ENCODE measurements around the gene CCKAR. TPM values are rescaled to one million over a fixed set of nuclear protein-coding genes. Genes with fewer than 3 reads are reported as not detected.
"Not testable (repeated sequence)": the region's sequence is repeated elsewhere in the genome, so short reads cannot be mapped to it uniquely, and the experiment has no call there.

CCKAR gene, protein sequence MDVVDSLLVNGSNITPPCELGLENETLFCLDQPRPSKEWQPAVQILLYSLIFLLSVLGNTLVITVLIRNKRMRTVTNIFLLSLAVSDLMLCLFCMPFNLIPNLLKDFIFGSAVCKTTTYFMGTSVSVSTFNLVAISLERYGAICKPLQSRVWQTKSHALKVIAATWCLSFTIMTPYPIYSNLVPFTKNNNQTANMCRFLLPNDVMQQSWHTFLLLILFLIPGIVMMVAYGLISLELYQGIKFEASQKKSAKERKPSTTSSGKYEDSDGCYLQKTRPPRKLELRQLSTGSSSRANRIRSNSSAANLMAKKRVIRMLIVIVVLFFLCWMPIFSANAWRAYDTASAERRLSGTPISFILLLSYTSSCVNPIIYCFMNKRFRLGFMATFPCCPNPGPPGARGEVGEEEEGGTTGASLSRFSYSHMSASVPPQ
- total RNA-seq: not detected

DNA sequence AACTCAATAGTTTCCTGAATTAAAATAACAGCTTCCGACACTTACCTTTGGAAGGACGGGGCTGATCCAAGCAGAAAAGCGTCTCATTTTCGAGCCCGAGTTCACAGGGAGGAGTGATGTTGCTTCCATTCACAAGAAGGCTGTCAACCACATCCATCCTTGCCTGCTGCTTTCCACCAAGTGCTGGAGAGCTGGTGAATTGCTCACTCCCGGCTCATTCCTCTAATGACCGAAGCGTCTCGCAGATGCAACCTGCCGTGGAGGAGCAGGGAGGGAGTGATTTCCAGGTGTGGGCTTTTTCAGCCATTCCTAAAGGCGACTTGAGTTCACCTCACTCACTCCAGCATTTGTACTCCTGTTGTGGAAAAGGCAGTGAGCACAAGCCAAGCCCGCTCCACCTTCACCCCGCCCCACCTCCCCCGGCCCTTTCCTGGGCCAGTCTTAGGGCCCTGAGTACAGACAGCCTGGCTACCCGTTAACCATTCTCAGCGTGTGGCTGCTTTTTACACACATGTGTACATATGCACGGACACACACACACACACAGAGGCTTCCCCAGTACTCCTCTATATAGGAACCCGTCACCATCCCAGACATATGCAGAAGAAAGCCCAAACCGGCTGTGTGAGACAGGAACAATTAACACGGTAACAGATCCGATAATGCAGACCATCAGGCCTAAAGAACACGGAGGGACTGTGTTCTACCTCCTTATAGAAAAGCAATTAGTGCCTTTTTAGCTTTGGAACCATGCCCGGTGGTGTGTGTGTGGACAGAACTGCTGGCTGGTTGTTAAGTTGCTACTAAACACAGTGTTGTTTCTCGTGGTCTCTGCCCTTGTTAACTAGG, at the start of gene CCKAR:
Gene CCKAR, minus strand, starts transcription at position 374 of the 849 bp plus-strand sequence. Its CDS starts 217 bp downstream, at position 157.
- no peak for DNase-seq

DNA sequence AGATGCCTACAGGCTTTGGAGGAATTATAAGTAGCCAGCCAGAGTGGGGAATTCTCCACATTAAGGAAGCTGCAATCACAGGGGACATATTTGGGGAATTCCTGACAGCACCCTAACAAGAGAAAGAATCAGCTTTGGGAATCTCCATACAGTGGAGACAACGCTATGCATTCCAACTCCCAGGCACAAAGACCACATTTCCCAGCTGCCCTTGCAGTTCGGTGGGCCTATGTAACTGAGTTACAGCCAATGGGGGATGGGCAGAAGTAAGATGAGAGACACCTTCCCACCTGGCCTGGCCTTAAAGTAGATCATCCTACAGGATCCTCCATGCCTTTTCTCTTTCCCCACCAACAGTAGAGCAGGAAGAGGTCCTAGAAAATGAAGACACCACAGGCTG, 43.4 kb upstream of the CCKAR start:
- DNase-seq: no peak

DNA sequence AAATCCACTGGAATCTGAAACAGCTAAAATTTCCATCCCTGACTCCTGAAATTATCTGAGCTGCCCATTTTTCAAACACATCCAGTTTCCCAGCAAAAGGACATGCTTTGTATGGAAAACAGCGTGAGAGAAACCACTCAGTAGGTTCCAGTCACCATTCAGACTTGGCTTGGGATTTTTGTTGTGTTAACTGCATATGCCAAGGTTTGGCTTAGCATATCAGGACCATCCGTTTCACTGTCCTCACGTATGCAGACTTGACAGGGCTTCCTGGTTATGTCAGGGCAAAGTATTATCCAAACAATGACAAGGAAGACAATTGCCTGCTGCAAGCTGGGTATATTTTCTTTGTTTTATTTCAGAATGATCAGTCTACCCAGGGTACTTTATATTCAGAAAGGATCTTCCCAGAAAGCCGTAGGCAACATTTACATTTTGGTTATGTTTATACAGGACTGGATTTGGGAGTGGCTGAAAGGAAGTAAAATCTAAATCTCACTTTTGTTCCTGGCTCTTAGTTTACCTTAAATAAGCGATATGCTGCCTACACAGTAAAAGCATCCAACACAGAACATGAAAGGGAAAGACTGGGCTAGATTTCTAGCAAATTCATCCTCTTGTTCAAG, 41.3 kb upstream of the CCKAR start:
- no peak for DNase-seq

DNA sequence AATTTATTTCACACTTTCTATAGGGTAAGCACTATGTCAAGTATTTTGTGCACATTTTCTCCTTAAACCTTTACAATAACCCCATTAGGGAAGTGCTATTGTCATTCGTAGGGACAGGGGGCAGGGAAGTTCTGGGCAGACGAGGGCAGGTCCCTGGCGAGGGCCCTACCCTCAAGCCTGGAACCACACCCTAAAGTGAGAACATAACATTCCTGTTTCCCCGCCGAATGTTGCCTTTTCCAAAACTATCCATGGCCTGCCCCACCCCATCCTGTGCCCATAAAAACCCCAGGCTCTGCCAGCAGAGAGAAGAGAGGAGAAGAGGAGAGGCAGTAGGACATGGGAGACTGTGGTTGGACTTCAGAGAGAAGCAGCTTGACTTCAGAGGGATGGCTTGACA, 39.8 kb upstream of the CCKAR start:
- no peak for DNase-seq

DNA sequence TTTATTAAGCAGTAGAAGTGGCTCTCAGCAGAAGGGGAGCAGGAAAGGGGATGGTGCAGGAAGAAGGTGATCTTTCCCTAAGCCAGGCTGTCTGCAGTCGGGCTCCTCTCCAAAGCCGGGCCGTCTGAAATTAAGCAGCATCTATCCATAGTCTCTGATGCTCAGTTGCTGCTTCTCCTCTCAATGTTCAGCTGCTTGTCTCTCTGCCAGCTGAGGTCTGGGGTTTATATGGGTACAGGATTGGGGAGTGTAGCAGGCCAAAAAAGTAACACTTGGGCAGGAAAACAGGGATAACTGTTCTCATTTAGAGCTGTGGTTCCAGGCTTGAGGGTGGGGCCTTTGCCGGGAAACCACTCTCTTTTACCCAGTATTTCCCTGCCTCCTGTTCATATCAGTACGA, 39.2 kb upstream of the CCKAR start:
- no peak for DNase-seq

DNA sequence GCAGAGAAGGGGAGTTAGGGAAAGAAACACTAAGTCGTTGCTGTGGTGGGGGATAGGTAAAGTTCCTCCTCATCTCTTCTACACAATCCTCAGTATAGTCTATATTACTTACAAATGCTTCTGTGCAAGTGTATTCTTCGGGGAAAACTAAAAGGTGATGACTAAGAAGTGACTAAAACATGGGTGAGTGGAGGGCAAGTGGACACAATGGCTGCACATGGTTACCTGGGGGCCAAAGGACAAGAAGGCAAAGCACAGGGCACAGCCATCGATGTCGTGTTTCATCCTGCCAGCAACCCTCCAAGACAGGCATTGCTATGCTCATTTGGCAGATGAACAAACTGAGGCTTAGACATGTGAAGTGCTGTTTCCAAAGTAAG, 35.5 kb upstream of the CCKAR start:
- no peak for DNase-seq

DNA sequence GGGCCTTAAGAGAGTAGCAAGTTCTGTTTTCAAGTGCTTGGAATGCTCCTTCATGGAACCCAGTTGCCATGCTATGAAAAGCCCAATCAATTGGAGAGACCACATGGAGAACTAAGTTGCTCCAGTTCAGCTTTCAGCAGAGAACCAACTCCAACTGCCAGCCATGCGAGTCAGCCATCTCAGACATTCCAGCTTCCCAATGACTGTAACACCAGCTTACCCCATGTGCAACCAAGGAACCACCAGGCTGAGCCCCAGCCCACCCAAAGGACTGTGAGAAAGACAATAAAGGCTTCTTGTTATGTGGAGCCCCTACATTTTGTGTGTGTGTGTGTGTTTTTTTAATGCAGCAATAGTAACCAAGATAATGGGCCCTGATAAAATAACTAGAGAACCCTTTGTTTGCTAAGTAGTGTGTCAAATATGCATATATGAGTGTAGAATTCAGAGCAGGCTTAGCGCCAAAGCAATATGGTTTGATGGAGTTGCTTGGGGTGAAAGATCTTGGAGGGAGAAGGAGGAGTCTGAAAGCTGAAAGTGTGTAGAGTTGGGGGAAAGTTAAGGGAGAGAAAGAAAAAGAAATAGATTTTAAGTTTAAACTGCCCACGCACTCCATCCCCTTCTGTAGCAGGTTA, 35.0 kb upstream of the CCKAR start:
- DNase-seq: no peak

DNA sequence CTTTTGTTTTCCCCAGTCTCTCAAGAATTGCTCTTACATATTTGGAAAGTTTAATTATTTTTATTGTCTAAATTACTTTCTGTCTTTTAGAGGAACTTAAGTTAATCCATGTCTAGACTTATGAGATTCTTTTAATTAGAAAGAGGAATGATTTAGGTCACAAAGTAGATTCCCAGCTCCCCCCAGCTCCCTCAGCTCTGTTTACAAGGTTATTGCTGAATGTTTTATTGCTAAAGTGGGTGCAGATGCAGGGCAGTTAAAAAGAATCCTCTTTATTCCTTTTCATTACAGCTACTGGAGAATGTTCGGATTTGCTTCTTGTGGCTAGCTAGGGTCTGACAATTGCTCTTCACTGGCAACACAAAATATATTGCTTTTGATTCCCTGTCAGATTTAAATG, 33.7 kb upstream of the CCKAR start:
- DNase-seq: no peak

DNA sequence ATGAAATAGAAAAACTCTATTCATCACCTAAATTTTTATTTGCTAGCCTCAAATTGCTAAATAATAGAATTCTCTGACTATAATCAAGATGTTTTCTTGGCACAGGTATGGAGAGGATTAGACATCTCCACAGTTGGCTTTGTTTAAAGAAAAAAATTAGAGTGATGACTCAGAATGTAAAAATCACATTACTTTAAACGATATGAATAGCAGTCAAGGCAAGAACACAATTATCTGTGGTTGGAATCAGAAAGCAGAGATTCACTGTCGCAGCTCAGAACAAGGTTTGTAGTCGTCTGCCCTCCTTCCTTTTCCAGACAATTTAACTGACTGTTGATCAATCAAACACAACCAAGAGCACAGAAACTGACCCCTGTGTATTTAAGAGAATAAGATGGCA, 32.2 kb upstream of the CCKAR start:
- no peak for DNase-seq

DNA sequence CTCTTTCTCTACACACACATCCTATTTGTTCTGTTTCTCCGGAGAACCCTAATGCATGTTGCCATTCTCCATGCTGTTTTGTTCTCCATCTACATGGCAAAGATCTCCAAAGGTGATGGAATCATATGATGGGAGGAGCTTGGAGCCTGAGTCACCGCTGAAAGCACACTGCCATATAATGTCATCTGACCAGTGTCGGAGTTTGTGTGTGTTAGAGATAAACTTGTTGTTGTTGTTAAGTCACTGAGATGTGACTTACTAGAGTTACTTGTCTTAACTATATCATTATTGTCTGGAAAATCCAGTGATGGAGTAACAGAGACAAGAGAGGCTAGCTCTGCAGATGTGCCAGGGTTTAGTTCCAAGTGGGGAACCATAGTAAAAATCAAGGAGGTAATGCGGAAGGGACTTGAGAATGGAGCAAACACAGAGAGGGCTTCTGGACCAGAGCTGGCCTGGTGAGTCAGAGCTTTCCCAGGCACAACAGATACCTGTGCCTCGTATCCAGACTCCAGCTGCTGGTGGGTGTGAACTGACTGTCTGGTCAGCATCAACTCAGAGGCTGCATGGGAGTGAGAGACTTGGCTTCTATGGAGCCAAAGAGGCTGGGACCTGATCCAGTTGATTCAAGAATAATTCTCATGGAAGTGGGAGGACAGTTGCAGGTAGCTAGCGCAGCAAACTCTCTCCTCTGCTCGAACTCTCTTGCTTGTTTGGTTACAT, 30.6 kb upstream of the CCKAR start:
- DNase-seq: no peak

DNA sequence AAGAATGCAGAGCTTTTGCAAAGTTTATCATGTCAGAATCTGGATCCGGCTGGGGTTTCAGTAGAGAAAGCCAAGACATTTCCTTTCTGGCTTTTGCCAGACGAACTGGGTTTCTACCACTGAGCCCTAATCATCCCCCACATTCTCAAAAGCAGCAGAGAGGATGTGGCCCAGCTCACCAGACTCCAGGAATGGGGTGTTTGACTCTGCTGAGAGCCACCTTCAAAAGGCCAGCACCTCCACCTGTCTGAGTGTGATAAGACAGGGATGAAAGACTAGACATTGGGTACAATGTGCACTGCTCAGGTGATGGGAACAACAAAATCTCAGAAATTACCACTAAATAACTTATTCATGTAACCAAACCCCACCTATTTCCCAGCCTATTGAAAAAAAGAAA, 25.7 kb upstream of the CCKAR start:
- DNase-seq: no peak

DNA sequence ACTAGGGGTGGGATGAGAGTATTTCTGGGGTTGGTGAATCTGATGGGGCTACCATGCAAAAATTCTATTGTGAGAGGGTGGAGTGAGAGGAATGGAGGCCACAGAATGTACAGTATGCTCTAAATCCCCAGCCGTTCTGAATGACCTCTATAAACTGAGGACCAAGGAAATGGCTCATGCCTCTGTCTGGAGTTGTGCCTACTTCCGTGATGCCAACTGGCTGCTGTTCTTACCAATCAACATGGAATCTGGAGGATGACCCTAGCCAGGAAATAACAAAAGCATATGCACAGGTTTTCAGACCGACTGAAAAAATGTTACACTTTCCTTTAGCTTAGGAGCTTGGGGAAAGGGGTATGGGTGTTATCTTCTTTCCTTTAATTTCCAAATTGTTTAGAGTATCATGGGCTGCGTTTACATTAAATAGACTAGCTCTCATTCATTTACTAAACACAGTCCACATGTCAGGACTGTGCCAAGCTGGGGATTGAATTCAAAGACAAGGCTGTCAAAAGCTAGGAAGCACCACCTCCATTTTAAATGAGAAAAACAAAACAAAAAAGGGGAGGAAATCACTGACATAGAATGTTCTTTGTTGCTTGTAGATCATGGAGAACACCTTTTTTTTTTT, 20.2 kb upstream of the CCKAR start:
- DNase-seq: no peak

DNA sequence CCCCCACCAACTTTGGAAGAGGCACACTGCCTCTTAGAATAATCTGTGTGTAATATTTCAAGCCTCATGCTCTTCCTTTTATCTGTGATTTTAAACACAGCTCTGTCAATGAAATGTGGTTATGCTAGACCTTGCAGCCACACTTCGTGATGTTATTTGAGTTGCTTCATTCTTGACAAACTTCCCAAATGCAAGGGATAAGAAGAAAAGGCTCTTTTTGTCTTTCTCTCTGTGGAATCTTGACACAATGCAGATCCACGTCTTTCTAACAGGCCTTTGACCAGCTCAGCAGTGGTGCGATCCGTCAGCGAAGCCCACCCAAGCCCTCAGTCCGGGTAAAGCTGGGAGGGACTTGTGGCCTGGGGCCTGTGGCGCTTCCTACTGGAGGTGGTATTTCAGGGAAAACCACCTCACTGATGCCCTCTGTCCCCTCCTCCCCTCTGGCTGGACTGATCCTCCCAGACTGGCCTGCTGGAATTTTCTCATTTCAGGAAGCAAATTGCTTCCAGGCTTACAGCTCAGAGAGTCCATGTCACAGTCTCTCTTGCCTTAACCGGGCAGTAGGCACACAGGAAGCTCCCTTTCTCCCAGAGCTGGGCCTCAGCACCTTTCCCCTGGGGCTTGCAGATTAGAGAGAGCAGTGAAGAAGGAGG, 19.5 kb upstream of the CCKAR start:
- no peak for DNase-seq

DNA sequence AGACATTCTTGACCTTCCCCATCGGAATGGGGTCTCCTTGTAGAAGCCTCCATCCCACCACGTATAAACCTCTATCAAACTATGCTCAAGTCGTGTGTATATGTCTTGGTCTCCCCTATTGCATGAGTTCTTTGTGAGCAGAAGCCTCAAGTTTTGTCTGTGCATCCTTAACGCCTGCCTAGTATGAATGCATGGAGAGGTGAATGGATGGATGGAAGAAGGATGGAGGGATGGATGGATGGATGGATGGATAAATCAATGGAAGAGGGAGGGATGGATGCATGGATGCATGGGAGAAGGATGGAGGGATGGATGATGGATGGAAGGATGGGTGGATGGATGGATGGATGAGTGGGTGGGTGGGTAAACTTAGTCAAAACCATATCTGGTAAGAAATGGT, 17.0 kb upstream of the CCKAR start:
- DNase-seq: no peak

DNA sequence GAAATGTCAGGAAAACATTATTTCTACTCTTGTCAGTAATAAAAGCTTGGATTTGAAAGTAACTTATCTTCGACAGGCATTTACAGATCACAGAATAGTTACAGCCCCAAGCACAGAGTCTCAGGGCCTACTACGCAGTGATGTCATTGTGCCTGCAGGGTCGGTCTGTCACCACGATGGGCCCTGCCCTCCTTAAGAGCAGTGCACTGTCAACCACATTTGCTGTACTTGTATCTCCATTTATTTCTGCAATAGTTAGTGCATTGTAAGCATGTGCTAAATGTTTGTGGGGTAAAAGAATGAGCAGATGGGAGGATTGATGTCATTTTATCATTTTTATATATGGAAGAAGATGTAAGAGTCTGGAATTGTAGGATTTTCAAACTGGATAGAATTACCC, 13.6 kb upstream of the CCKAR start:
- DNase-seq: no peak

DNA sequence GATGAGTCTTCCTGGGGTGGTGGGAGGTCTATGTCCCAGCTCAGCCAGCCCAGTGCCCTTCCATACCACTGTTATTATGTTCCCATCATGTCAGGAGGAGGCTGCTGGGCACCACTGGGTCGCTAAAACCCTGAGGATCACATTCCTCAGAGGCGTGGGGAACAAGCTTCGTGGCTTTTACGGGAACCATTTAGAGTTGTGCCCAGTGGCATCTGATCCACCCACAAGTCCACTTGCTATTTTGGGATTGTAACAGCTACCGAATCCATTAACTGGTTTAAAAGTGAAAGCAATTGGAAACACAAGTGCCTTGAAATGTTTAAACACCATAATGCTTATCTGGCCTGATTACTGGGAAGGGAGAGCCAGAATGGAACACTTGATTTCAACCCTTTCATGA, 13.1 kb upstream of the CCKAR start:
- no peak for DNase-seq

DNA sequence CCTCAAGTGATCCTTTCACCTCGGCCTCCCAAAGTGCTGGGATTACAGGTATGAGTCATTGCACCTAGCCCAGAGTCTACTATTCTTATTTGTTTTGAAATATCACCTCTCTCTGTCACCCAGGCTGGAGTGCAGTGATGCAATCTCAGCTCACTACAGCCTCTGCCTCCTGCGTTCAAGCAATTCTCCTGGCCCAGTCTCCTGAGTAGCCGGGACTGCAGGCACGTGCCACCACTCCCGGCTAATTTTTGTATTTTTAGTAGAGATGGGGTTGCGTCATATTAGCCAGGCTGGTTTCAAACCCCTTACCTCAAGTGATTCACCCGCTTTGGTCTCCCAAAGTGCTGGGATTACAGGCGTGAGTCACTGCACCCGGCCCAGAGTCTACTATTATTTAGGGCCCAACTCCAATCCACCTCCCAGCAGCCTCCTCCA, 10.3 kb upstream of the CCKAR start:
- not testable (repeated sequence) for DNase-seq

DNA sequence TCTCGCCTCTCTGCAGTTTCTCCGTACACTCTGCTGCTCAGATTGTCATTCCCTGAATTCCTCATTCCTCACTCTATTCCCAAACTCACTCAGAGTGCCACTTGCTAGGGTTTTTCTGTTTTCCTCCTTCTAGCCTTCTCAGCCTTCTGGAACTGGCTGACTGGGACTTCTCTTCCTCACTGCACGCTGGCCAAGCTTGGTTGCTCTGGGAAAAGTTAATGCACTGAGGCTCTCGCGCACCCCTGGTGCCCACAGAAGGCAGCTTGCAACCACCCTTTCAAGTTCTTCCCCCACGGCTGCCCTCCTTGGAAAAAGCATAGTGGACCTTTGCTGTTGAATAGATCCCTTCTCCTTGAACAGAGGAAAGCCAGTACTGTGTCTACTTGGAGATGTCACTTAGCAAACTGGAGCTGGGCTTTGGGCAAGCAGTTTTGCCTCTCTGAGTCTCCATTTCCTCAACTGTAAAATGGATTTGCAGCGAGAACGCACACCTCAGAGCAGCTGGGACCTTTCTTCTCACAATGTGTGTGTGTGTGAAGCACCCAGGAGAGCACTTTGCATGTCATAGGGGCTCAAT, 6.0 kb upstream of the CCKAR start:
- no peak for DNase-seq

DNA sequence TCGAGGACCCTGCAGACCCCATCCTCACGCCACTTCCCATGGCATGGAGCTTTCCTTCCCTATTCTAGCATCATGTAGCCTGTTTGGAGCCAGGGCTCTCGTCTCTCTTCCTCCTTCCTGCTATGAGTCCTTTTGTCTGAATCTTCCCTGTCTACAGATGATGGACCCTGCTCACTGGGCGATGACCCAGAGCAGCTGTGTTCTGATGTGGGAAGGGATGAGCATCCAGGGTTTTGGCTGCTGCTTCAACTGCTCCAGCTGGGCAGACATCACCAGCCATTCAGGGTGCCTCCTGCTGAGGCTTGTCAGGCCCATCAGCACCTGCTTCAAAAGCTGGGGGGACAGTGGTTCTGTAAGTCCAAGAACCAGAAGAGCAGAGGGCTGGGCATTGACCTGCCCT, 3.2 kb upstream of the CCKAR start:
- DNase-seq: no peak

DNA sequence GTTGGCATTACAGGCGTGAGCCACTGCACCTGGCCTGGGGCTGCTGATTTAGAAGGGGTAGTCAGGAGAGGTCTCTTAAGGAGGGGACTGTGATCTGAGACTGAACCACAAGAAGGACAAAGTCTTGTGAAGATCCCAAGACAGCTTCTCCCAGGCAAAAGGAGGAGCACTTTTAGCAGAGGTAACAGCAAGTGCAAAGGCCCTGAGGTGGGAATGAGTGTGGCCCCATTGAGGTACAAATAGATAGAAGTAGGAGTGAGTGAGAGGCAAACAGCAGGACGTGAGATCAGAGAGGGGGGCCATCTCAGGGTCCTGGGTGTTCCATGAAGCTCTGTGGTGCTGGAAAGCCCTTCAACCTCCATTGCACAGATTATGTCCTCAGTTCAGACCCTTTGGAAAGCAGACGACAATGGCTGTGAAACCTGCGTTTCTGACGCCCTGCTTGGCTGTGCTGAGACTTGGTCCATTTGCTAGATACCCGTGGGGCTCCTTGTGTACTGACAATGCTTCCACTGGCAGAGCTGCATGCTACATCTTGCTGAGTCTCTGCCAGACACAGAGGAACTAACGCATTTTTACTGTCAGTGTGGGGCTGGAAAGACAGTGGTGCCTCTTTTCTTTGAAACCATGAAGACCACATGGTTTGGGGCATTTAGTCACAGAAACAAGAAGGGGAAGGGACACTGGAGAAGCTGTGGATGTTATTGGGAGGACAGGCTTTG, 1.3 kb upstream of the CCKAR start:
- no peak for DNase-seq
